COR-L47 (cell line): ENCODE measurements around the gene CENPB.
"Not testable (repeated sequence)": the region's sequence is repeated elsewhere in the genome, so short reads cannot be mapped to it uniquely, and the experiment has no call there.

ENCODE experiments used
- DNase-seq: peaks from one replicate; lab custom pipeline; 2025; lab: John Stamatoyannopoulos, UW

Gene CENPB

DNA sequence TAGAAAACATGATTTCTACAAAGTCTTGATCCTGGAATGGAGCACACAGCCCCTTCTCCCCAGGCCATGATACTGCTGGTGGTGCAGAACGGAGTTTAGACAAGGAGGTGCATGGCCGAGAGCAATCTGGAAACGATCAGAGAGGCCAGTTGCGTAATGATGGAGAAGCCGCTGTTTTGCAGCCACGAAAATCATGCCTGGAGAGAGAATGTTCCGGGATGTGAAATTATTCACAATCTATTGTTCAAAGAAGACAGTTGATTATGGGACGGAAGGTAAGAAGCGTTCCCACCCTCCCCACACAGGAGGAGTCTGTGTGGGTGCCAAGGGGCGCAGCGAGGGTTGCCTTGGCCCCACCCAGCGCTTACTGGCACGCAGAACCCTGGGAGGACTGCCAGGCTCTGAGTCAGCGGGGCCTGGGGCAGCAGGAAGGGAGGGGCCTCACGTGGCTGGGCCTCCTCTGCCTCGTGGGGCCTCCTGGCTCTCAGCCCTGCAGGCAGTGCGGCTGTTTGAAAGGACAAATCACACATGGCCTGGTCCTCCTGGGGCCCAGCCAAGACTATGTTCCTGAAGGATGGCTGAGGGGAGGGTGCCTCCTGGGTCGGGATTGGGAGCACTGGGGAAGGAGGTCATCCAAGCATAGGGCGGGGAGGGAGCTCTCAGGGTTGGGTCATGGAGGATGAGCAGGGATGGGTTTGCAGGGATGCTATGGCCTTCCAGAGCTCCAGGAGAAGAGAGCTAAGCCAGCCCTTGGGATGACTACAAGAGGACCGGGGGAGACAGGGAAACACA is 25.1 kb upstream of the CENPB start:
- DNase-seq = peak; percentile 99

DNA sequence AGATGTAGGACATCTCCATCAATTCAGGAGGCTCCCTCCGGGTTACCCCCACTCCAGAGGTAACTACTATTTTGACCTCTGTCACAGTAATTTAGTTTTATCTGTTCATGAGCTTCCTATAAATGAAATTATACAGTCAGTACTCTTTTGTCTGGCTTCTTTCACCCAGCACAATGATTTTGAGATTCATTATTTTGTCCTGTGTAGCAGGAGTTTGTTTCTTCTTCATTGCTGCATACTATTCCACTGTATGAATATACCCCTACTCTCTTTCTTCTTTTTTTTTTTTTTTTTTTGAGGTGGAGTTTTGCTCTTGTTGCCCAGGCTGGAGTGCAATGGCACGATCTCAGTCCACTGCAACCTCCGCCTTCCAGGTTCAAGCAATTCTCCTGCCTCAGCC is 22.0 kb upstream of the CENPB start:
- DNase-seq = no peak

- no peak for DNase-seq
These were observed 18.2 kb upstream of the CENPB start for GRCh38 chr20:3804781-3805180.

DNA sequence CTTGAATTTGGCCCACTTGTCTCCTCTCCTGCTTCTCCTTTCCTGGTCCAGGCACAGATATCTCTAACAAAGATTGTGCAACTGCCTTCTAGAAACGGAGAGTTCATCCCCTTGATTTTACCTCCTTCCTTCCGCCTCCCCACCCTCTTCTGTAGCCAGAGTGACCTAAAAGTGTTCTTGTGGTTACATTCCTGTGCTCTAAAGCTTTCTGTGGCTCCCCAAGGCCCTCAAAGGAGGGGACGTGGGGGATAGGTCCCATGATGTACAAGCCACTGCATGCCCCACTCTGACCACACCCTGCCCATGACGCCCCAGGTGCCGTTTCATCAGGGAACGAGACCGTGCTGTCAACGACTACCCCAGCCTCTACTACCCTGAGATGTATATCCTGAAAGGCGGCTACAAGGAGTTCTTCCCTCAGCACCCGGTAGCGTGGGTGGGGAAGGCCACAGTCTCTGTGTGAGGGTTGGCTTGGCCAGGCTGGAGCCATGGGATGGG is 17.8 kb upstream of the CENPB start:
- no peak for DNase-seq

- DNase-seq = no peak
These were observed 17.3 kb upstream of the CENPB start for GRCh38 chr20:3803854-3804253.

DNA sequence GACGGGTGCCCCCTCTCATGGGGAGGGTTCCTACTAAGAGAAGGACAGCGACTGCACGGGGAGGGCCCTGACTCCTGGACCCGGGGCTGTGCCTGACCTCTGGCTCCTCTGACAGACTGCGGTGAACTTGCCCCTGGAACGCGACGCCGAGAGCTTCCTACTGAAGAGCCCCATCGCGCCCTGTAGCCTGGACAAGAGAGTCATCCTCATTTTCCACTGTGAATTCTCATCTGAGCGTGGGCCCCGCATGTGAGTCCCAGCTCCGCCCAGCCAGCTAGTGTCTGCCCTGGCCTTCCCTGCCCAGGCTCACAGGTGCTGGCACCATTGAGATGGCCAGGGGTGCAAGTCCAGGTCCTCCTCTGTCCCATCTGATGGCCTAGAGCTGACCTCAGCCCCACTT is 16.7 kb upstream of the CENPB start:
- no peak for DNase-seq

DNA sequence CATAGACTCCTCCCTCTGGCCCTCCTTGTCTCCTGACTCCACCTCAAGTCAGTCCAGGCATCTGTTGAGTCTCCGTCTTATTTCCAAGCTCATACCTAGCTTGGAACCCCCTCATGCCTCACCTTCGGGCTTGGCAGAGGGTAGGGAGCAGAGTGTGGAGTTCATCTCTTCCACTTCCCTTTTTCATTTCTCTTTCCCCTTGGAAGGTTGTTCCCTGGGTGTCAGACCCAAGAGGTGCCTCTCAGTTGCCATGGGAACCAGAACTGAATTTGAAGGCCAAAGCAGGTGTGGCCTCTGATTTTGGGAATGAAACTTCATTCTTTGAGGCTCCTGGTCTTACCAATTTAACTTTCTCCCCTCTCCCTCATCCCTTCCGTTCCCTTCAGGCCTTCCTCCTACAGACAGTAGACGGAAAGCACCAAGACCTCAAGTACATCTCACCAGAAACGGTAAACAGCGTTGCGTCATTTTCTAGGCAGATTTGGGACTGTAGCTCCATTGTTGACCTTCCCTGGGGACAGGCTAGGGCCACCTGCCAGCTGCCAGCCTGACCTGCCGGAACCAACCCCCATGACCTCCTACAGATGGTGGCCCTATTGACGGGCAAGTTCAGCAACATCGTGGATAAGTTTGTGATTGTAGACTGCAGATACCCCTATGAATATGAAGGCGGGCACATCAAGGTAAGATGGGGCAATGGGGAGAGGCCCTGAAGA is 16.1 kb upstream of the CENPB start:
- DNase-seq = no peak

DNA sequence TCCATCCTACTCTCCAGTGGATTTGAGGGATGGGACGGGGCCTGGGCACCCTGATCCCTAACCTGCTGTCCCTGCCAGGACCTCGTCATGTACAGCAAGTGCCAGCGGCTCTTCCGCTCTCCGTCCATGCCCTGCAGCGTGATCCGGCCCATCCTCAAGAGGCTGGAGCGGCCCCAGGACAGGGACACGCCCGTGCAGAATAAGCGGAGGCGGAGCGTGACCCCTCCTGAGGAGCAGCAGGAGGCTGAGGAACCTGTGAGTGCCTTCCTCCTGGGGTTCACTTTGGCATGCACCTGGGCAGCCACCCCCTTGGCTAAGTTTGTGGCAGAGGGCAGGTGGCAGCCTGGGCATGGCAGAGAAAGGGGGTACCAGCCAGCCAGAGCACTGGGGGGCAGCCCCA is 15.3 kb upstream of the CENPB start:
- no peak for DNase-seq

- DNase-seq = no peak
These were observed 14.8 kb upstream of the CENPB start for GRCh38 chr20:3801299-3801698.

GRCh38 chr20:3800878-3801260 is 14.3 kb upstream of the CENPB start:
- no peak for DNase-seq

DNA sequence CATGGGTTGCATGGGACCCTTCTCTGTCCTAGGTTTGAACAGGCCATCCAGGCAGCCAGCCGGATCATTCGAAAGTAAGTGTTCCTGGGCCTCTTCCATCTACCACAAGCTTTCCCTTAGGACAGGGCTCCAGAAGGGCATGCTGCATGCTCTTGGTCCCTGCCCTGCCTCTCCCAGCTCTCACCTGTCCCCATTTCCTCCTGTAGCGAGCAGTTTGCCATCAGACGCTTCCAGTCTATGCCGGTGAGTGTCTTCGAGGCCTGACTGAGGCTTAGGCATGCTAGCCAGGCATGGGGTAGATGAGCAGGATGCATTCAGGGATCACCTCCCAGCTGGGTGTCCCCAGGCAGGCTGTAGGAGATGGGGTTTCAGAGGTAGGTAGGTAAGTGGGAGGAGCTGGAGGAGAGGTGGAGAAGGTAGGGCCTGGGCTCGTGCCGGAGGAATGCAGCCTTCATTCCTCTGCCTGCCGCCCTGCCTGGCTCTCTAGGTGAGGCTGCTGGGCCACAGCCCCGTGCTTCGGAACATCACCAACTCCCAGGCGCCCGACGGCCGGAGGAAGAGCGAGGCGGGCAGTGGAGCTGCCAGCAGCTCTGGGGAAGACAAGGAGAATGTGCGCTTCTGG is 13.8 kb upstream of the CENPB start:
- no peak for DNase-seq

- no peak for DNase-seq
These were observed 12.3 kb upstream of the CENPB start for GRCh38 chr20:3798908-3799248.

- DNase-seq = no peak
These were observed 11.8 kb upstream of the CENPB start for GRCh38 chr20:3798373-3798768.

DNA sequence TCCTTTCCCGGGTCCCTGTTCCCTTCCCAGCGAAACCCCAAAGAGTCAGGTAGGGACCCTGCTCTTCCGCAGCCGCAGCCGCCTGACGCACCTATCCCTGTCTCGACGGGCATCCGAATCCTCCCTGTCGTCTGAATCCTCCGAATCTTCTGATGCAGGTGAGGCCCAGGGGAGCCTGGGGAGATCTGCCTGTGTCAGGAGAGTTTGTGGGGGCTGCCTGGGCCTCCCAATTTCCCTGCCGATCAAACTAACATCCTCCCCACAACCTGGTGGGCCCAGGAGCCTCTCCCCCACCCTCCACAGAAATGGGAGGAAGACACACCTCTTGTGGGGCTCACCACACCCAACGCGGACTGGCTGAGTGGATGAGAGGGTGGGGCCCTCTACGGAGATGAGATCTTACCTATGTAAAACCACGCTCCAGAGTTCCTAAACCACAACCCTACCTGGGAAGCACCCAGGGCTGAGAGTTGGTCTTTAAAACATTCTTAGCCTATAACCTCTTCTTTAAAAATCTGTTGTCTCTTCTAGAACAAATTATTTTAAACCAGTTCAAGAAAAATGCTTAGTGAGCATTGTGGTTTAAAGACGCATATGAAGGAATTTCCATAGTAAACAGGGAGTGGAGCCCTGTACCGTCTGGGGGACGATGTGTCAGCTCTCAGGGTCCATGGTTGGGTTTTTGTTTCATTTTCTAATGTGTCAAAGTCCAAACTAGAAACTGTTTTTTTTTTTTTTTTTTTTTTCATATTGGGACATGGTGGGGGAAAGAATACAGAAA is 11.2 kb upstream of the CENPB start:
- DNase-seq = no peak

DNA sequence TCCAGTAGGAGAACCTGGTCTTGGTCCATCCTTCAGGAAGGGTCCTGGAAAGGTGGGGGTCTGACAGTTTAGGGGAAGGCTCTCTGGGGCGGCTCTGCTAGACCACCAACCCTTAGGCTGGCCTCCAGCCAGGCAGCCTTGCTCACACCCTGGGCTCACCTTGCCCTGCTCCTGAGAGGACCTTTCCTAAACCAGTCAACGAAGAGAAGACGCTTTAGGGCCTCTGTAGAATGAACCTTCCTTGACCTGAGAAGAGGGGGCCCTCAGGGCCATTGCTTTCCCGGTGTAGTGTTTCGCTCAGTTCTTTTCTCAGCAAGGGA is 10.6 kb upstream of the CENPB start:
- DNase-seq = no peak

GRCh38 chr20:3796477-3797225 is 10.1 kb upstream of the CENPB start:
- DNase-seq = no peak

- DNase-seq = peak; percentile 95
These were observed 9.2 kb upstream of the CENPB start, which contains the start of gene CDC25B for GRCh38 chr20:3795511-3796468. Gene CDC25B (plus strand): TSS chr20:3796310. CDS start chr20:3796532, 222 bp downstream.

DNA sequence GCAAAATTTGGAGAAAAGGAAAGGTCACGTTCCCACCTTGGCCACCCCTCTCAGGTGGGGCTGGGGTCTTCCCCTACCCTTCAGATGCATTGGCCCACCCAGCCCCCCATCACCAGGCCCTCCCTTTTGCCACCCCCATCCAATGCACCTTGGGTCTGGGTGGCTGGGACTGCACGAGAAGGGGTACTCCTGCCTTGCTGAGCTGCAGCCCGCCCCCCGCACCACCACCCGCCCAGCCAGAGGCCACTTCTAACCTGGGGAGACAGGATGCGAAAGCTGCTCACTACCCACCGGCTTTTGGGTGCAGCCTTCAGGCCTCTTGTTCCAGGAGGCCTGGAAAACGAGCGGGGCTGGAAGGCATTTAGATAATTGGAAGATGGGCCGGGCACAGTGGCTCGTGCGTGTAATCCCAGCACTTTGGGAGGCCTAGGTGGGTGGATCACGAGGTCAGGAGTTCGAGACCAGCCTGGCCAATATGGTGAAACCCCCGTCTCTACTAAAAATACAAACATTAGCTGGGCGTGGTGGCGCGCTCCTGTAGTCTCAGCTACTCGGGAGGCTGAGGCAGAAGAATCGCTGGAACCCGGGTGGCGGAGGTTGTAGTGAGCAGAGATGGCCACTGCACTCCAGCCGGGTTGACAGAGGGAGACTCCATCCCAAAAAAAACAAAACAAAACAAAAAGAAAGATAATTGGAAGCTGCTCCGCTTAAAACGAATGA is 8.3 kb upstream of the CENPB start:
- DNase-seq = no peak

GRCh38 chr20:3794168-3794567 is 7.6 kb upstream of the CENPB start:
- DNase-seq = not testable (repeated sequence)

DNA sequence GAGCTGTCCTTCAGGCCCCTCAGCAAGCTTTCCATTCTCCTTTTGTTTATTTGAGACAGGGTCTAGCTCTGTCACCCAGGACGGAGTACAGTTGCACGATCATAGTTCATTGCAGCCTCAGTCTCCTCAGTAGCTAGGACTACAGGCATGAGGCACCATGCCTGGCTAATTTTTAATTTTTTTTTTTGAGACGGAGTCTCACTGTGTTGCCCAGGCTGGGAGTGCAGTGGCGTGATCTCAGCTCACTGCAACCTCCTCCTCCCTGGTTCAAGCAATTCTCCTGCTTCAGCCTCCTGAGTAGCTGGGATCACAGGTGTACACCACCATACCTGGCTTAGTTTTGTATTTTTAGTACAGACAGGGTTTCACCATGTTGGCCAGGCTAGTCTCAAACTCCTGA is 2.7 kb upstream of the CENPB start:
- not testable (repeated sequence) for DNase-seq
